HG03460 (cell line): ENCODE results near the gene NFIB.

Source experiments
- ATAC-seq: cut with Tn5 transposase; IDR thresholded peaks from one replicate; pipeline ENCODE4 v1.9.1; 2021; ENCODE audit not compliant: unreplicated experiment

NFIB gene

DNA sequence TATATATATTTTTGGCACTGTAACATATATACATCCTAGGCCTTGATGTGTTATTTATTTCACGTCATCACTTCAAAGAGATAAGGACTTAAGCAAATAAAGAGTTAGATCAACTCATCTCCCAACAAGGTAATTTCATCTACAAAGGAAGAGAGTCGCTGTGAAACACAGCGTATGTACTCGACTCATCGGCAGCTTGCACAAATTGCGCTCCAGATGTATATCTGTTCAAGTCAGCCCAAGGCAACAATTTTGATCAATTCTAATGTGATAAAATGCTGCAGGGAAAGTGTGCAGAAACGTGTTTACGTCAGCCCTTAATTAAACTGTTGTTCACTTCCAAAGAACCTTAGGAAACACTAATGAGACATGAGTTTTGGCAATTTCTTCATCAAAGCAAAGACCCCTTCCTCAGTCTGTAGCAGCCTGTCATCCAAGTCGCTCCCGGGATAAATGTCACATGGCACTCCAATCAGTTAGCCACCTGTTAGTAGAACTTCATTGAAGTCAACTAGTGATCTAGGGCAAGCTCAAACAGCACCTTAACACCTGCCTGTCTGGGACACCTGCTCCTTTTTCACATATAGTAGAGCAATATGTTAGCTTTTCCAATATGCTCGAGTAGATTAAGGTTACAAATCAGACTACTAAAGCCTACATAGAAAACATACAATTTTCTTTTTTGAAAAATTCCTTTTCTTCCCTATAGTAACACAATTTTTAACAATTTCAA, 182.4 kb downstream of the NFIB start:
- no peak for ATAC-seq

GRCh38 chr9:14127656-14128055, 186.3 kb downstream of the NFIB start:
- ATAC-seq = no peak

- no peak for ATAC-seq
Measured at GRCh38 chr9:14119694-14120514, 194.0 kb downstream of the NFIB start.

GRCh38 chr9:14112226-14112625, 201.7 kb downstream of the NFIB start:
- no peak for ATAC-seq

- ATAC-seq = no peak
Measured at GRCh38 chr9:14111696-14112095, 202.2 kb downstream of the NFIB start.

DNA sequence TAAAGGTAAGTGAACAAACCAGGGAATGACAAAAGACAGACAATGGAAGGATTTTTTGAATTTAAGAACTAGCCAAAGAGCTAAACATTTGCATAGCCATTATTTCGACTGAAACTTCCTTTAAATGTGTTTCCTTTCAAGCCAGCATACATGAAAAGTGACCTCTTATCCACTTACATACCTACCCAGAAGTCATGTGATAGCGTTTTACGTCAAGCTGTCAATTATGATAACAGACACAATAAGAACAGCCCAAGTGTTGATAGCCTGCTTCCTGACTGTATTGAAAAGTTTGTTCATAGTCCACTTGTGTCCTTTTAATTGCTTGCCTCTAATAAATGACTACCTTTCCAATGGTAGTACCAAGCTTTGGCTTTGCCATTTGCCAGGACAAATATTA, 206.0 kb downstream of the NFIB start:
- ATAC-seq = no peak

- ATAC-seq = no peak
Measured at GRCh38 chr9:14107495-14107894, 206.4 kb downstream of the NFIB start.

GRCh38 chr9:14106699-14107098, 207.2 kb downstream of the NFIB start:
- ATAC-seq = no peak

DNA sequence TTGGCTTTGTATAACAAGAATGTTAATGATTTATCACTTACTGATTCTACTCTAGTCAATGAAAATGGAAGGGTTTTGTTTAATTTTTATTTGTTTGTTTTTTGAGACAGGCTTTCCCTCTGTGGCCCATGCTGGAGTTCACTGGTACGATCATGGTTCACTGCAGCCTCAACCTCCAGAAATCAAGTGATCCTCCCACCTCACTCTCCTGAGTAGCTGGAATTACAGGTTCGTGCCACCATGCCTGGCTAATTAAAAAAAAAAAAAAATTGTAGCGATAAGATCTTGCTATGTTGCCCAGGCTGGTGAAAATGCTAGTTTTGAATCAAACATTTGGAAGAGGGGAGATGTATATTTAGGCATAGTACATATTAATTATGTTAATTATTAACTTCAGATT, 209.4 kb downstream of the NFIB start:
- no peak for ATAC-seq

GRCh38 chr9:14103115-14103514, 210.8 kb downstream of the NFIB start:
- ATAC-seq = no peak

DNA sequence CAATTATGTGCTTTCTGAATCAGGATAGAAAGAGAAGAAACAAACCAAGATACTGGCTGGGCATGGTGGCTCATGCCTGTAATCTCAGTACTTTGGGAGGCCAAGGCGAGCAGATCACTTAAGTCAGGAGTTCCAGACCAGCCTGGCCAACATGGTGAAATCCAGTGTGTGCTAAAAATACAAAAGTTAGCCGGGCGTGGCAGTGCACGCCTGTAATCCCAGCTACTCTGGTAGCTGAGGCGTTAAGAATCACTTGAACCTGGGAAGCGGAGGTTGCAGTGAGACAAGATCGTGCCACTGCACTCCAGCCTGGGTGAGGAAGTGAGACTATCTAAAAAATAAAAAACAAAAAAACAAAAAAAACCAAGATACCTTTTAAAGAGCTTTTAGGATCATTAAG, 214.2 kb downstream of the NFIB start:
- ATAC-seq = no peak

DNA sequence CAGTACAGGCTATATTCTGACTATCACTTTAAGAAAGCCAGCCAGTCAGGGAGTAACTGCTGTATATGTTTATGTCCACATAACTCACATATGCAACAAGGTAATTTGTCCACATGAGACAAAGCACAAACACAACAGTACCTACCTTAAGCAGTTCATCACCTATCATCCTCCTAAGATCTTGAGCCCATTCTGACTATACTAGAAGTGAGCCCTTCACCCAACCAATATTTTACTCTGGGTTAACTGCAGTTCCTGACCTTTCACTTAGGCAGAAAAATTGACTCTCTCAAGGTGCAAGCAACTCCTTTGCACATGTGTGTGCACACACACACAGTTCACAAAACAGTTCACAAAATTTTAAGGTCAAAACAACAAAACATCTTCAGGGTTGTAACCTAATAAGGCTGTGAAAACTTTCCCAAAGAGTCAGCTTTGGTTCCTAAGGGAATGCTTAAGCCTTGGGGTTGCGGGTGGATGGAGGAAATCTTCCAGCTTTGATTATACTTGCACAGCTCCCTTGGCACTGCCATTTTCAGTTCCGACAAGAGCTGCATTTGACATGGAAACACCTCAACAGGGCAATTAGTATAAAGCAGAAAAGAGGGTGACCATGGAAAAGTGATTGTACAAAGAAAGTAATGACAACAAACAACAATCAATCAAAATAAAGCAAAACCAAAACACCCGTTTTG, 215.3 kb downstream of the NFIB start:
- no peak for ATAC-seq

DNA sequence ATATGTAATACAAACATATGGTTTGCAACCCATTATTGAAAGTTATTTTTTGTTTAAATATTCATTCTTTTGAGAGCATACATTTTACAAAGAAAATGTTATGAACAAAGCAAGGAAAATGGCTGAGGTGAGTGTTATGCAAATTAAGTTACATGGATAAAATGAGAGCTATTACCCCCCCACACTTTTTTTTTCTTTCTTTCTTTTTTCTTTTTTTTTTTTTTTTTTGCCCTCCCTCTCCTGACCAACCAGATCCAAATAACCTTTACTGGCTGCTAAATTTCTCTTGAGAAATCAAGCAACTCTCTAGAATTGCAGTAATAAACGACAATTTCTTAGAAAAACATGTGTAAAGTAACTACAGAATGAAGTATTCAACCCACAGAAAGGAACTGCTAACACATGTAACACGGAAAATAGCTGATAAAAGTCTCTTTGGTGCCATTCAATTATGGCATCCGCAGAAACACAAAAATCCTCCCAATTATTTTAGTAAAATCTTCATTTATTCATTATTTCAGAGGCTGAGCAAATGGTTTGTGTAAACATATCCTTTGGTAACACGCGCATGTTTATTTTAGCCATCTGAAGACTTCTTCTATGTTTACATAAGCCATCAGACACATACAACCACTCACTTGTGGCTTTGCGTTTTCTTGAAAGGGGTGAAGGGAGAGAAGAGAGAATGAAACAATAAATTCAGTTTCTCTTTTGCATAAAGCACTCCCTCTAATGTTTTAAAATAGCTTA, 216.1 kb downstream of the NFIB start:
- ATAC-seq = no peak

- no peak for ATAC-seq
Measured at GRCh38 chr9:14097215-14097614, 216.7 kb downstream of the NFIB start.

GRCh38 chr9:14096258-14096922, 217.6 kb downstream of the NFIB start:
- ATAC-seq = no peak

- no peak for ATAC-seq
Measured at GRCh38 chr9:14095277-14095676, 218.7 kb downstream of the NFIB start.

GRCh38 chr9:14094491-14094890, 219.4 kb downstream of the NFIB start:
- ATAC-seq = no peak

DNA sequence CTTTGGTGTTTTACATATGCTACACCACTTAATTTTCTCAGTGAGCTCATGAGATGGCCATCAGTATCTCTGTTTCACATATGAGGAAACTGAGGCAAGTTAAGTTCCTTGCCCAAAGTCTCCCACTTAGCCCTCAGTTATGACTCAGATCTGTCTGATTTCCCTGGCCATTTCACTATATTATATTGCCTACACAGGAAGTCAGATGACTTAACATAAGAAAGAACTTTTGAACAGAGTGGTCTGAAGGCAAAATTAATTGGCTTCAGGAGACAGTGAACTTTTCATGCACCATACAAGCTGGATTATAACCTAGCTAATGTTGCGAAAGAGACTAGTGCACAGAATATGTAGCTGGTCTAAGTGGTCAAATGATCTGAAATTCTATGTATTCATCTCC, 221.6 kb downstream of the NFIB start:
- no peak for ATAC-seq

DNA sequence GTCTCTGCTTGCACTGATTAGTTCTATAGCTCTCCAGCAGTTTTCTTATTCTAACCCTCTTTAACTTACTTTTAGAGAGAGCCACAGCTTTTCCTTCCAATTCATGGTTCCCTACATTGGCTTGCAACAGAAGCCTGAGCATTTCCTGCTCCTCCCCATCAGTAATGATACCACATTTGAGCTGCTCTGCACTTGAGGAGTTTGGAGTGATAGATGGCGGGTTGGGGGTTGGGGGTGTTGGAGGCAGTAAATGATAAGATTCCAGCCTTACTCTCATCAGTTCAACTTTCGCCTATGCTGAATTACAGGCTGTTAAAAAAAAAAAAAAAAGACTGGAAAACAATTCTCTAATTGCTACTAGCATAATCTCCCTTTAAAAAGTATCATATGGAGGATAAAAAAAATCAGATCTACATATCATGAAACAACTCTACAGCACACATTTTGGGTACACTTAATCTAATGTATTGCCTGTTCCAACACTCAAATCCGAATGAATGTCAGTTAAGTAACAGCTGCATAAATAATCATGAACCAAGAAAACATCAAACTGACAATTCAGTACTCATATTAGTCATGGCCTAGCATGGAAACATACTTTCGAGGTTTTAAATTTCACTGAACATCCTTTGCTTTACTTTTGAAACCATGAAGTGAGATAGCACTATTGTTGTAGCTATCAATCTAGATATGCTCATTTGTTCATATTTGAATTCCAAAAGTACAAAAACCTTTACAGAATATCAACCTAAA, 224.7 kb downstream of the NFIB start:
- no peak for ATAC-seq

GRCh38 chr9:14087576-14087975, 226.4 kb downstream of the NFIB start:
- no peak for ATAC-seq
